Calu3 (cell line): Measurements from ENCODE around the gene GRK5. TPM values are rescaled to one million over a fixed set of nuclear protein-coding genes. Genes with fewer than 3 reads are reported as not detected.

Experiments used
- BruUV-seq: library from RNA; stranded (reverse); fragments of 400-500 nt; replicated peaks from 2 replicates; lab custom pipeline; 2021; lab: Mats Ljungman, UMichigan
- CTCF ChIA-PET: fragments of 300-600 bp; sonication (Branson Sonifier 250); formaldehyde crosslinking; loops from one replicate; lab custom pipeline; 2022; ENCODE audit warnings: antibody characterized with exemption; lab: Charles Lee
- DNase-seq: peaks from one replicate; pipeline ENCODE4 v3.0.0; 2022
- H3K27ac Mint-ChIP-seq: one replicate; pipeline ENCODE4 v1.8.0; 2022; ENCODE audit warnings: mixed read lengths; ENCODE audit not compliant: unreplicated experiment
- H3K27me3 Mint-ChIP-seq: one replicate; pipeline ENCODE4 v1.8.0; 2022; ENCODE audit warnings: mixed read lengths; ENCODE audit not compliant: unreplicated experiment
- H3K36me3 Mint-ChIP-seq: one replicate; pipeline ENCODE4 v1.8.0; 2022; ENCODE audit warnings: mild to moderate bottlenecking, moderate library complexity, mixed read lengths; ENCODE audit not compliant: insufficient read depth, unreplicated experiment
- H3K4me1 Mint-ChIP-seq: one replicate; pipeline ENCODE4 v1.8.0; 2022; ENCODE audit warnings: mild to moderate bottlenecking, low read depth, mixed read lengths; ENCODE audit not compliant: unreplicated experiment
- H3K4me3 Mint-ChIP-seq: one replicate; pipeline ENCODE4 v1.8.0; 2022; ENCODE audit warnings: mild to moderate bottlenecking, low read depth, moderate library complexity, mixed read lengths; ENCODE audit not compliant: unreplicated experiment
- H3K9me3 Mint-ChIP-seq: one replicate; pipeline ENCODE4 v1.8.0; 2022; ENCODE audit warnings: low read depth, mixed read lengths; ENCODE audit not compliant: unreplicated experiment
- intact Hi-C: fragments of 100-400 bp; cut with micrococcal nuclease; formaldehyde crosslinking; loops from one replicate; pipeline ENCODE4 v1.10.0; 2022; ENCODE audit not compliant: unreplicated experiment
- total RNA-seq: library from RNA; stranded (reverse); gene quantifications from 2 replicates; pipeline ENCODE4 v1.2.3, GENCODE V29; 2022
- TF ChIP-seq, protein P1 (sequence below): fragments of 200-600 bp; IDR thresholded peaks from one replicate; pipeline ENCODE4 v1.8.0; 2022; ENCODE audit warnings: antibody characterized with exemption; ENCODE audit not compliant: unreplicated experiment

The GRK5 gene
- total RNA-seq, 1 experiment from 2014 or later: 4.4 TPM

DNA sequence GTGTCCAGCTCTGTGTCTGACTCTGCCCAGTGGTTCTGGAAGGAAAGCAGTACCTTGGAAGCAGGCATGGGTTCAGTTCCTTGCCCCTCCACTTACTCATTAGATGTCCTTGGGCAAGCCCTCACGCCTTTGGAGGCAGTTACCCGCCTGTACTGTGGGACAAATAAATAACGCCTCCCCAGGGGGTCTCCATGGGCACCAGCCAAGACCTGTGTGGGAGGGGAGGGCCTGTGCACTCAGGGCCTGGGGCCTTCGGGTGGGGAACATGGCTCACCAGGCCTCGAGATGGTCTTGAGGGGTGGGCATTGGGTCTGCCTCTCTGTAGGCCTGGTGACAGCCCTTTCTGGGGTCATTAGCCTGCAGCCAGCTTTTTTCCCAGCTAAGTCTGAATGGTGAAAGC, 142.0 kb downstream of the GRK5 start:
- intact Hi-C loops: no loop called here
- Mint-ChIP-seq H3K27ac (no peak overlapping the region), H3K27me3 (peaks cover 15% of the 10 kb centered on the region), H3K9me3 (no peaks in the 10 kb centered on the region), H3K4me3 (no peak overlapping the region), H3K4me1 (no peaks in the 10 kb centered on the region), H3K36me3 (no peaks in the 10 kb centered on the region)
- BruUV-seq: no TSS peak
- CTCF ChIA-PET: interaction anchor here (0.5 kb wide), 1 partner anchor 819 kb away, joined by 3 read pairs; no protein-coding TSS in a partner anchor
- TF ChIP-seq, protein P1, sequence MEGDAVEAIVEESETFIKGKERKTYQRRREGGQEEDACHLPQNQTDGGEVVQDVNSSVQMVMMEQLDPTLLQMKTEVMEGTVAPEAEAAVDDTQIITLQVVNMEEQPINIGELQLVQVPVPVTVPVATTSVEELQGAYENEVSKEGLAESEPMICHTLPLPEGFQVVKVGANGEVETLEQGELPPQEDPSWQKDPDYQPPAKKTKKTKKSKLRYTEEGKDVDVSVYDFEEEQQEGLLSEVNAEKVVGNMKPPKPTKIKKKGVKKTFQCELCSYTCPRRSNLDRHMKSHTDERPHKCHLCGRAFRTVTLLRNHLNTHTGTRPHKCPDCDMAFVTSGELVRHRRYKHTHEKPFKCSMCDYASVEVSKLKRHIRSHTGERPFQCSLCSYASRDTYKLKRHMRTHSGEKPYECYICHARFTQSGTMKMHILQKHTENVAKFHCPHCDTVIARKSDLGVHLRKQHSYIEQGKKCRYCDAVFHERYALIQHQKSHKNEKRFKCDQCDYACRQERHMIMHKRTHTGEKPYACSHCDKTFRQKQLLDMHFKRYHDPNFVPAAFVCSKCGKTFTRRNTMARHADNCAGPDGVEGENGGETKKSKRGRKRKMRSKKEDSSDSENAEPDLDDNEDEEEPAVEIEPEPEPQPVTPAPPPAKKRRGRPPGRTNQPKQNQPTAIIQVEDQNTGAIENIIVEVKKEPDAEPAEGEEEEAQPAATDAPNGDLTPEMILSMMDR: no peak
- no peak for DNase-seq

DNA sequence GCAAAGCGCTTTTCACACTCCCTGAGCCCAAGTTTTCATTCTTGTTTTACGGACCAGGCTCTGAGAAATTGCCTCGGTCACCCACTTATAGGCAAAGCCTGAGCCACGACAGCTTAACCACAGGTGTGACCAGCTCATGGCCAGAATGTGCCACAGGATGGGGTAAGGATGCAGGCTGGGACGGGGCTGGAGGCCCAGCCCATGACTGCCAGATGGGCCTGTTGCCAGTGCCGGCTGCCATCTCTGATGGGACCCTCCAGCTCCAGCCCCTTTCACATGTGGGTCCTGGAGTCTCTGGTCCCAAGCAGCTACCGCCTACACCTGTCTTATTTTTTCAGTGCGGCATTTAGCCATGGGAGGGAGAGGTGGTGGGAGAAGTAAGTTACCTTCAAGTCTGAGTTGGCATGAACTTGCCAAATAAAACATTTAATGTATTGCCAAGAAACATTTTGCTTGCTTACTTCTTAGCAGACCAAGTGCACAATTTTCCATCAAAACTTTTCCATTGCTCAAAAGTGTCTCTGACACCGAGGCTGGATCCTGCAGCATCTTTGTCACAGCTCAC, 142.6 kb downstream of the GRK5 start:
- DNase-seq: no peak
- no peaks in the 10 kb centered on the region for H3K4me1 Mint-ChIP-seq
- H3K9me3 Mint-ChIP-seq: no peaks in the 10 kb centered on the region
- no TSS peak for BruUV-seq
- H3K36me3 Mint-ChIP-seq: no peaks in the 10 kb centered on the region
- no peak overlapping the region for H3K4me3 Mint-ChIP-seq
- peaks cover 9% of the 10 kb centered on the region for H3K27me3 Mint-ChIP-seq
- H3K27ac Mint-ChIP-seq: no peak overlapping the region
- intact Hi-C loops: no loop called here
- CTCF ChIA-PET: interaction anchor here (0.5 kb wide), 1 partner anchor 820 kb away, joined by 3 read pairs; no protein-coding TSS in a partner anchor
- TF ChIP-seq, protein P1: no peak

DNA sequence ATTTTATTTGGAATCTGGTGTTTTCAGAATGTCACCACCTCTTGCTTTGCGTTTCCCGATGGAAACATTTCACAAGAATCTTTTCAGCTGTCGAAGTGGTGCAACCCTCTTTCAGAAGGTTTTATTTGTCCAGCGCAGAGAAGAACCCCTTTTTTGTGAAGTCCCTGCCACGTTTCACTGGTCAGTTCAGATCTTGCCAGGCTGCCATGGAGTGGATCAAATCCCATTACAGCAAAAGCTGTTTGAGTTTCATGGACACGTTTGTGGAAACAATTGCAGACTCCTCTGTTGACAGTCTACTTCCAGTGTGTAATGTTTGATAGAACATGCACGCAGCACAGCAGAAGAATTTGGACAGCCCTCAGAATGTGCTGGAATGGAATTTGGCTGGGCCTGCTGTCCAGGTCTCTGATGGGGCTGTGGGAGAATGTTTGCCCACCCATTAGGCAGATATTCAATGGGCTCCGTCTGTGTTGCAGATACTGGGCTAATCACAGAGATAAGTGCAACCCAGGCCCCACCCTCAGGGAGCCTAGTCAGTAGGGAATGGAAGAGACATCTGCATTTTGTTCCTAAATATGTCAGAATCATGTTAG, 143.2 kb downstream of the GRK5 start:
- no peak for DNase-seq
- peaks cover under 1% of the 10 kb centered on the region for H3K9me3 Mint-ChIP-seq
- BruUV-seq: no TSS peak
- H3K4me1 Mint-ChIP-seq: no peaks in the 10 kb centered on the region
- intact Hi-C loops: no loop called here
- no peak overlapping the region for H3K27ac Mint-ChIP-seq
- TF ChIP-seq, protein P1: no peak
- H3K4me3 Mint-ChIP-seq: no peak overlapping the region
- H3K36me3 Mint-ChIP-seq: no peaks in the 10 kb centered on the region
- CTCF ChIA-PET: no interaction called here
- H3K27me3 Mint-ChIP-seq: peaks cover 4% of the 10 kb centered on the region

DNA sequence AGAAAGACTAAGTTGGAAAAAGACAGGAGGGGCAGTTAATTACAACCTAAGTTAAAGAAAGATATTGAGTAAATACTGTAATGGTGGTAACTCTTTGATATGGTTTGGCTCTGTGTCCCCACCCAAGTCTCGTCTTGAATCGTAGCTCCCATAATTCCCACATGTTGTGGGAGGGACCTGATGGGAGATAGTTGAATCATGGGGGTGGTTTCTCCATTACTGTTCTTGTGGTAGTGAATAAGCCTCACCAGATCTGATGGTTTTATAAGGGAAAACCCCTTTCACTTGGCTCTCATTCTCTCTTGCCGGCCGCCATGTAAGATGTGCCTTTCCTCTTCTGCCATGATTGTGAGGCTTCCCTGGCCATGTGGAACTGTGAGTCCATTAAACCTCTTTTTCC, 143.8 kb downstream of the GRK5 start:
- CTCF ChIA-PET: no interaction called here
- TF ChIP-seq, protein P1: no peak
- Mint-ChIP-seq H3K27me3 (no peaks in the 10 kb centered on the region), H3K36me3 (no peaks in the 10 kb centered on the region), H3K9me3 (peaks cover 6% of the 10 kb centered on the region), H3K27ac (no peak overlapping the region), H3K4me3 (no peak overlapping the region), H3K4me1 (no peaks in the 10 kb centered on the region)
- intact Hi-C loops: no loop called here
- BruUV-seq: no TSS peak
- DNase-seq: no peak
